Suprapubic skin (tissue), 4 donors: ENCODE data around the gene ACBD6.

Experiments
- POLR2A ChIP-seq, 2 donors: fragments of 450-650 bp; IDR thresholded peaks; one replicate each; pipeline ENCODE4 v1.6.1; 2017; ENCODE audit warnings: antibody characterized with exemption in 2 of 2, mild to moderate bottlenecking in 2 of 2, moderate library complexity in 2 of 2
- POLR2AphosphoS5 ChIP-seq, 3 donors: sonication (generic); formaldehyde crosslinking; IDR thresholded peaks; one replicate each; pipeline ENCODE4 v1.6.1; 2017; ENCODE audit warnings: antibody characterized with exemption in 3 of 3
- TF ChIP-seq, protein P1 (sequence below), 2 donors: fragments of 200-600 bp in 1 of 2; fragments of 450-650 bp in 1 of 2; sonication (generic) in 1 of 2; IDR thresholded peaks; one replicate each; pipeline ENCODE4 v1.5.1; 2016 to 2019; ENCODE audit warnings: antibody characterized with exemption in 2 of 2, mild to moderate bottlenecking in 1 of 2, moderate library complexity in 1 of 2

DNA sequence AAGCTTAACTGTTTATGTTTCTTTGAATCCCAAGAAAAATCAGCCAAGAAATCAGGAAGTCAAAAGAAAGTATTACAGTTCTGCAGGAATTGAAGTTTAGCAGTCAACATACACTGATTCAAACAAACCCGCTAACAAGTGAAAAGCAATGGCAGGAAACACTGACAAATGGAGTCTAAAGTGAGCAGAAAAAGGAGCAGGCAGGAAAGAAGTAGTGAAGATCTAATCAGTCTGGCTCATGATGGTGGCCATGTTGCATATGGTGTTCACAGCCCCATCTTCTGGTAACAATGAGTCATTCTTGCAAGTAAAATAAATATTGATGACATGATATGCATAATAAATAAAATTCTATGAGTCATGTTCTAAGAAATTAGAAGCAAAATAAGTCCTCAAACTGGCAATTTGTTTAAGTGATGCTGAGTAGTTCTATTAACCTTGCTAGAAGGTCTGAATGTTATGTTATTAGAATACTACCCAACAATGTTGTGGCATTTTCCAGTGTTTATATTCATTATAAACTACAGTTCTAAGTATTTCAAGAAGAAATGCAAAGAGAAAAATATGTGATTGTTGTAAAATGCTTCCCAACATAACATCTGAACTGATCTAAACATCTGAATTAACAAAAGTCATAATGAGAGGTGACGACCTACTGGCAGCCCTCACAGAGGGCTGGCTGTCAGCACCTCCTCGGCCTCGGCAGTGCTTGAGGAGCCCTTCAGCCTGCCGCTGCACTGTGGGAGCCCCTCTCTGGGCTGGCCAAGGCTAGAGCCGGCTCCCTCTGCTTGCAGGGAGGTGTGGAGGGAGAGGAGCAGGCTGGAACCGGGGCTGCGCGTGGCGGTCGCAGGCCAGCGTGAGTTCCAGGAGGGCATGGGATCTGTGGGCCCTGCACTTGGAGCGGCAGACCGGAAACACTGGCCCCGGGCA, 5.7 kb upstream of the ACBD6 start:
- TF ChIP-seq, protein P1, sequence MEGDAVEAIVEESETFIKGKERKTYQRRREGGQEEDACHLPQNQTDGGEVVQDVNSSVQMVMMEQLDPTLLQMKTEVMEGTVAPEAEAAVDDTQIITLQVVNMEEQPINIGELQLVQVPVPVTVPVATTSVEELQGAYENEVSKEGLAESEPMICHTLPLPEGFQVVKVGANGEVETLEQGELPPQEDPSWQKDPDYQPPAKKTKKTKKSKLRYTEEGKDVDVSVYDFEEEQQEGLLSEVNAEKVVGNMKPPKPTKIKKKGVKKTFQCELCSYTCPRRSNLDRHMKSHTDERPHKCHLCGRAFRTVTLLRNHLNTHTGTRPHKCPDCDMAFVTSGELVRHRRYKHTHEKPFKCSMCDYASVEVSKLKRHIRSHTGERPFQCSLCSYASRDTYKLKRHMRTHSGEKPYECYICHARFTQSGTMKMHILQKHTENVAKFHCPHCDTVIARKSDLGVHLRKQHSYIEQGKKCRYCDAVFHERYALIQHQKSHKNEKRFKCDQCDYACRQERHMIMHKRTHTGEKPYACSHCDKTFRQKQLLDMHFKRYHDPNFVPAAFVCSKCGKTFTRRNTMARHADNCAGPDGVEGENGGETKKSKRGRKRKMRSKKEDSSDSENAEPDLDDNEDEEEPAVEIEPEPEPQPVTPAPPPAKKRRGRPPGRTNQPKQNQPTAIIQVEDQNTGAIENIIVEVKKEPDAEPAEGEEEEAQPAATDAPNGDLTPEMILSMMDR (IDR thresholded peaks at IDR 0.05) = no peak
- no peak for TF ChIP-seq POLR2AphosphoS5 (IDR thresholded peaks at IDR 0.05)
- no peak for TF ChIP-seq POLR2A (IDR thresholded peaks at IDR 0.05)
